GM12891 (cell line): ENCODE results near the gene TAS2R7.

ENCODE experiments used
- PAX5 ChIP-seq: IDR thresholded peaks from 2 replicates; pipeline ENCODE4 v1.6.1; 2011; ENCODE audit warnings: low read length, moderate library complexity, mild to moderate bottlenecking; ENCODE audit not compliant: insufficient read depth, severe bottlenecking
- POLR2A ChIP-seq: IDR thresholded peaks from 2 replicates; pipeline ENCODE4 v1.6.1; 2011; ENCODE audit warnings: low read depth, low read length, control low read depth
- SPI1 ChIP-seq: IDR thresholded peaks from 2 replicates; pipeline ENCODE4 v1.6.1; 2011; ENCODE audit warnings: low read depth, low read length, control low read depth
- TAF1 ChIP-seq: IDR thresholded peaks from 2 replicates; pipeline ENCODE4 v1.6.1; 2011; ENCODE audit warnings: low read depth, low read length, control low read depth

DNA sequence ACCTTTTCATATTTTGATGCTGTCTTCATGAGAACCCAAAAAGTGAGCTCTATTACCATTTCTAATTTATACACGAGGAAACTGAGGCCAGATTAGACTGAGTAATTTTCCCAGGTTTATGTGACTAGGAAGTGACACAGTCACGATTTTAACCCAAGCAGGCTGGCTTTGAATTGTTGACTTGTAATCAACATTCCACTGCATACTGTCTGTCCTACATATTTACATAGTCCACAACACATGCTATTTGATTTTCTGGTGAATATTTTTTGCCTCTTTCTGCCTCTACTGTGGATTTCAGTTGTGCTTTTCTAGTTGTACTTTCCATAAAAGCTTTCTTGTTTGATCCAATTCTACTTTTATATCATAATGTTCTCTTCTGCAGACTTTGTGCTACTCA, 8.2 kb downstream of the TAS2R7 start:
- TF ChIP-seq SPI1 (no peak), POLR2A (no peak), PAX5 (no peak), TAF1 (no peak)
